GM03348 (cell line): ENCODE results near the gene GMPS.
"Not testable (repeated sequence)": the region's sequence is repeated elsewhere in the genome, so short reads cannot be mapped to it uniquely, and the experiment has no call there.

Source experiments
- DNase-seq: peaks from one replicate; pipeline ENCODE4 v3.0.0; 2012; ENCODE audit warnings: low spot score

GMPS gene

DNA sequence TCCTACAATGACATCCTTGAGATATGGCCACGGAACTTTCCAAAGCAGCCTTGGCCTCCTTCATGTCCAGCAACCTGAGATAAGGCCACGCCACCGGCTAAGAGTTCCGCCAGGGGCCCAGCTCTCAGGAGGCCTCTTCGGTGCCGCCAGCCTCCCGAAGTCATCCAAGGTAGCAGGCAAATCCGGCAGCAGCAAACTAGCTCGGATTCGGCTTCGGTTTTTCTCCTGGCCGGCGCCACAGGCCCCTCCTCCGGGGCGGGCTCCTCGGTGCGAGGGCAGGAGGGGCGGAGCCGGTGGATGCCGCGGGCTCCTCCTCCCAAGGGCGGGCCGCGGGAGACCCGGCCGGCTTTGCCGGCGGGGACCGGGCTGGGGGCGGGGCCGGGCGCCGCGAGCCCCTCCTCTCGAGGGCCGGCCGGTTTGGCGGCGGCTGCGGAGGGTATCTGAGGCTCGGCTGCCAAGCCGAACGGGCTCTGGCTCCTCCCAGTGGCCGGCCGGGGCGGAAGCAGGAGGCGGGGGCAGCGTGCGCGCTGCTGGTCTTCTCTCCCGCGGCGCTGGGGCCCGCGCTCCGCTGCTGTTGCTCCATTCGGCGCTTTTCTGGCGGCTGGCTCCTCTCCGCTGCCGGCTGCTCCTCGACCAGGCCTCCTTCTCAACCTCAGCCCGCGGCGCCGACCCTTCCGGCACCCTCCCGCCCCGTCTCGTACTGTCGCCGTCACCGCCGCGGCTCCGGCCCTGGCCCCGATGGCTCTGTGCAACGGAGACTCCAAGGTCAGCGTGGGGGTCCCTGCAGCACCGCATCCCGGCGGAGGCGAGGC, at the start of gene GMPS:
GMPS (plus strand) TSS at position 518 of the 812 bp plus-strand sequence; CDS start at position 739, 221 bp downstream.
- peak; percentile 98 for DNase-seq

DNA sequence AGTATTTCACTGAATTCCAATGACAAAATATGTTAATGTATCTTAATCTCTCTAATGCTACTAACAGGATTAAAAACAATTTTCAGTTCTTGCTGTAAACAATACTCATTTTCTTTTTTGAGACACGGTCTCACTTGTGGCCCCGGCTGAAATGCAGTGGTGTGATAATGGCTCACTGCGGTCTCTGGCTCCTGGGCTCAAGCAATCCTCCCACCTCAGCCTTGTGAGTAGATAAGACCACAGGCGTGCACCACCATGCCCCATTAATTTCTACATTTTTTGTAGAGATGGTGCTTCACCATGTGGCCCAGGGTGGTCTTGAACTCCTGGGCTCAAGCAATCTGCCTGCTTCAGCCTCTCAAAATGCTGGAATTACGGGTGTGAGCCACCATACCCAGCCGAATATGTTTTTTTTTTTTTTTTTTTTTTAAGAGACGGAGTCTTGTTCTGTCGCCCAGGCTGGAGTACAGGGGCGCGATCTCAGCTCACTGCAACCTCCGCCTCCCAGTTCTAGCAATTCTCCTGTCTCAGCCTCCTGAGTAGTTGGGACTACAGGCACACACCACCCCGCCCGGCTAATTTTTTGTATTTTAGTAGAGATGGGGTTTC, 41.9 kb upstream of the GMPS start:
- not testable (repeated sequence) for DNase-seq

GRCh38 chr3:155835341-155836071, 34.9 kb upstream of the GMPS start:
- DNase-seq, result no peak

DNA sequence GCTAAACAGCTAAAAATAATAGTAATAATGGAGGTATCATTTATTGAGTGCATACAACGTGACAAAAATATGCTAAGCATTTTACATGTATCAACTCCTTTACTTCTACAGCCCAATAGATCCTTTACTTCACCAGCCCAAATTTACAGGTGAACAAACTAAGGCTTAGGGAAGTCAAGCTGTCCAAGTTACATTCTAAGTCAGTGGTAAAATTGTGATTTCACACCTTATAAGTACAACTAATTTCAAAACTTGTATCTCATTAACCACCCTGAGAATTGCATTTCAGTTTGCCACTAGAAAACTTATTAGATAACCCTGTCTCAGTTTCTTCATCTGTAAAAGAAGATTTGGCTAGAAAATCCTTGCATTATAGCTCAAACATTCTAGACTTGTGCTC, 26.9 kb upstream of the GMPS start:
- DNase-seq, result no peak

DNA sequence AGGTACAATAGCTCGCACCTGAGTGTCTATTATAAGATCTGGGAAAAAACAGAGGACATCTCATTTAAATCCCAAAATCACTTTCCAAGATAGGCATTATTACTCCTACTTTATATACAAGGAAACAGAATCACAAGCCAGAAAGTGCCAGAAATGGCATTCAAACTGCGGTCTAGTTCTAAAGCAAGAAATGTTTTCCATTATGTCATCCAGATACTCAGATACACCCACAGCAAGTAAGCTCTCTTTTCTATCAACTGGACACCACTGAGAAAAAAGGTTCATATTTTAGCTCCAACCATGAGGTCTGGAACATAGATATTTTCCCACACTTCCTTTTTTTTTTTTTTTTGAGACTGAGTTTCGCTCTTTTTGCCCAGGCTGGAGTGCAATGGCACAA, 24.3 kb upstream of the GMPS start:
- DNase-seq, result no peak

- DNase-seq, result no peak
These were observed 22.5 kb upstream of the GMPS start for GRCh38 chr3:155847993-155848392.

GRCh38 chr3:155849404-155849803, 21.0 kb upstream of the GMPS start:
- not testable (repeated sequence) for DNase-seq

- no peak for DNase-seq
These were observed 18.1 kb upstream of the GMPS start for GRCh38 chr3:155852341-155852740.

- peak; percentile 21 for DNase-seq
These were observed 17.0 kb upstream of the GMPS start for GRCh38 chr3:155853214-155854140.

- DNase-seq, result peak; percentile 98
These were observed 16.1 kb upstream of the GMPS start, which contains the start of gene SLC33A1 for GRCh38 chr3:155854141-155854940. Gene SLC33A1 (minus strand): TSS chr3:155854427. CDS start chr3:155853997, 430 bp downstream.

DNA sequence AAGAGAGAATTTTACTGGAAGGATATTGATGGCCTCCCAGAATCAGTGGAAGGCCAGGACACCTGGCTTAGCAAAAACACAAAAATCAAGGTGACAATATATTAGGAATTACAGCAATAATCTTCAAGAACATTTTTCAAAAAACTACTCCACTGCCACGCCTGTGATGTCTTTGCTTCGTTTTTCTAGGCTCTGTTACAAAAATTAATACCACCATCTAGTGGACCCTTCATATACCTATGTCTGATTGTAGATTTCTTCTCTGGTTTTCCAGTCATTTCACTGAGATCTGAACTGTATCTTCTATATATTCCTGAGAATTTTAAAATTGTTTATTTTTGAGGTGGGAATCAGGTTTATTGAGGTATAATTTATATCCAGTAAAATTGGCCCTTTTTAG, 10.6 kb upstream of the GMPS start:
- peak; percentile 40 for DNase-seq

- DNase-seq, result not testable (repeated sequence)
These were observed 10.0 kb upstream of the GMPS start for GRCh38 chr3:155860424-155860823.

GRCh38 chr3:155861476-155862183, 8.8 kb upstream of the GMPS start:
- no peak for DNase-seq

DNA sequence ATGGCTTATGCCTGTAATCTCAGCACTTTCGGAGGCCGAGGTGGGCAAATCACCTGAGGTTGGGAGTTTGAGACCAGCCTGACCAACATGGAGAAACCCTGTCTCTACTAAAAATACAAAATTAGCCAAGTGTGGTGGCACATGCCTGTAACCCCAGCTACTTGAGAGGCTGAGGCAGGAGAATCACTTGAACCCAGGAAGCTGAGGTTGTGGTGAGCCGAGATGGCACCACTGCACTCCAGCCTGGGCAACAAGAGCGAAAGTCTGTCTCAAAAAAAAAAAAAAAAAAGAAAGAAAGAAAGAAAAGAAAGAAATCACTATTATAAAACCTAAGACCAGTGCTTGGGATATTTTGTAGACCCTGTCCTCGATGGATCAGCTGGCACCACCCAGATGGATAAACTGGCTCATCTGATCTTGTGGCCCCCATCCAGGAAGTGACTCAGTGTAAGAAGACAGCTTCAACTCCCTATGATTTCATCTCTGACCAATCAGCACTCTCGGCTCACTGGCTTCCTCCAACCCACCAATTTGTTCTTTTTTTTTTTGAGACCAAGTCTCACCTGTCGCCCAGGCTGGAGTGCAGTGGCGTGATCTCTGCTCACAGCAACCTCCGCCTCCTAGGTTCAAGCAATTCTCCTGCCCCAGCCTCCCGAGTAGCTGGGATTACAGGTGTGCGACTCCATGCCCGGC, 8.0 kb upstream of the GMPS start:
- DNase-seq, result not testable (repeated sequence)

GRCh38 chr3:155863072-155863784, 7.2 kb upstream of the GMPS start:
- DNase-seq, result no peak

DNA sequence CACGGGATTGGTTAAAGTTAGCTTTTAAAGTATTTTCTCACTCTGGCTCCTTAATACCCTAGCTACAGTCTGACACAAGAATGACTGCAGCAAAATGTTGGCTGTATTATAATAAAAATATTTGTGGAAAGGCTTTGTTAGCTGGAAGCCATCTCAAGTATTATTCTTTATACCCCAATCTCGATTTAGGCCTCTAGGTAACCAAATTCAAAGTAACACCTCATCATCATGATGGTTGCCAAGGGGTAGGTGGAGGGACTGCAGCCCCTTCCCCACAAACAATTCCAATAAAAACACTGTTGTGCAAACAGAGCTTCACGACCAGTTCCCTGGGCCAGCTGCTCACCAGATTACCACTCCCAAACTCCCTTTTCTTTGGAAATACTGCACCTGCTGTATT, 759 bp upstream of the GMPS start:
- DNase-seq, result no peak

- DNase-seq, result peak; percentile 65
These were observed 695 bp downstream of the GMPS start for GRCh38 chr3:155870945-155871745.

- DNase-seq, result no peak
These were observed 1.3 kb downstream of the GMPS start for GRCh38 chr3:155871746-155872158.
